ENCODE measurements around the gene BTLA.
"Not testable (repeated sequence)": the region's sequence is repeated elsewhere in the genome, so short reads cannot be mapped to it uniquely, and the experiment has no call there.

The BTLA gene

DNA sequence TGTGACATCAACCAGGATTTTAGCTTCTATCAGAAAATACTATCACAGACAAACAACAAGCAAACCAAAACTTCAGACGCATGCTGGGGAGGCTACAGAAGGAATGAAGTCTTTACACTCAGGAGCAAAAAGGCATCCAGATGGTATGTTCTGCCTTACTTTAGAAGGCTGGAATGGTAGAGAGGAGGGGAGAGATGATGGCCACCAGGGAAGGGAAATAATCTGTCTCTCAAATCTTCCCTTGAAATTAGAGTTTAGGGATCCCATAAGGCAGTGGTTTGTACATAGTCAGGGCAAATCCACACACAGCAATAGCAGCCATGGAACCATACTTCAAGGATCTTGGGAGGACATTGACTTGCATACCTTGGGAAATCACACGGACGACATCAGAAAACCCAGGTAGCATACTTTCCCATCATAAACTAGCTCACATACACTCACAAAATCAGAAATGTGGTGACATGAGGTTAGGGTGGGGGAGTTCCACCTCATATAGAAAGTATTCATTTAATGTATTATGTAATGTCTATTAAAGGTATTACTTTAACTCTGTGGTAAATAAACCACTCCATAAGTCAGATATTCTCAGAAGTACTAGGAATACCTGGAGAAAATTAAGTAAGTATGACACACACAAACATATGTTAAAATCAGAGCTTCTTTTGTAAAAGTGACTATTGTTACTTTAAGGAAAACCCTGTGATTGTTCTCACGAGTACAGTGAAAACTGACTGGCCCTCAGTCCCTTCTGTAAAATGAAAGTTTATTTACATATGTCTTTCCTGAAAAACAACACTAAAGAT lies 9.4 kb downstream of the BTLA start:
- DNase-seq, result no peak

DNA sequence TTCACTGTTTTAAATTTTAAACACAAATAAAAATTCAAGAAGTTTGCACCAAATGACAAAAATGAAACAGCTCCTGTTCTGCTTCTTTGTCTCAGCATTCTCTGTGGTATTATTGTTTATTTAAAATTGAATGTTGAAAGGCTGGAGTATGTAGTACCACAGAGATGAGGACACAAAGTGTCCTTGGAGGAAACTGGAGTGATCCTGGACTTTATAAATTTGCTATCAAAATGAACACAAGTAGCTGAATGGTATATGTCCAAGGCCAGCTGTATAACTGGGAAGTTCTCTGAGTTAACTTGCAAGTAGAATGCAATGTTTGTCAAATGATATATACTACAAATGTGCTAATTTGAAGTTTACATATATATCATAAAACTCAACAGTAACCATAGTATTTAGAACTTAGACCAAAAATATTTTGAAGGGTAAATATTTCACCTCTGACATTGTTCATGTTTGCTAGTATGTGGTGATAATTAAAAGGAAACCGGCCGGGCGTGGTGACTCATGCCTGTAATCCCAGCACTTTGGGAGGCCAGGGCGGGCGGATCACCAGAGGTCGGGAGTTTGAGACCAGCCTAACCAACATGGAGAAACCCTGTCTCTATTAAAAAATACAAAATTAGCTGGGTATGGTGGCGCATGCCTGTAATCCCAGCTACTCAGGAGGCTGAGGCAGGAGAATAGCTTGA lies 12.3 kb downstream of the BTLA start:
- no peak for DNase-seq

DNA sequence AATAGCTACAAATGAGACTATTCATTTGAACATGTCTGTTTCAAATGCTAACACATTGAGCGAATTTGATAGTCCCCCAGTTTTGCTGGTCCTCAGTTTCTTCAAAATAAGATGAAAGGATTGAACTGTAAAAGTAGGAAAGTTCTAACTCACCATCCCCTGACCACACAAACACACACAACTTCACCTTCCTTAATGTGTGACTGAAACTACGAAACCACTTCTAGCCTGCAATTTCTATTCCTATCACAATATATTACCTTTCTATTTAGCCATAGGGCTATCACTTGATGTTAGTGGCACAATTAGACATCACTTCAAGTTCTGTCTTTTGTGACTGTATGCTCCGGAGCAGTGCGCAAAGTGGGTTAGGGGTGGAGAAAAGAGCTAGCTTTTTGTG lies 14.9 kb downstream of the BTLA start:
- no peak for DNase-seq

DNA sequence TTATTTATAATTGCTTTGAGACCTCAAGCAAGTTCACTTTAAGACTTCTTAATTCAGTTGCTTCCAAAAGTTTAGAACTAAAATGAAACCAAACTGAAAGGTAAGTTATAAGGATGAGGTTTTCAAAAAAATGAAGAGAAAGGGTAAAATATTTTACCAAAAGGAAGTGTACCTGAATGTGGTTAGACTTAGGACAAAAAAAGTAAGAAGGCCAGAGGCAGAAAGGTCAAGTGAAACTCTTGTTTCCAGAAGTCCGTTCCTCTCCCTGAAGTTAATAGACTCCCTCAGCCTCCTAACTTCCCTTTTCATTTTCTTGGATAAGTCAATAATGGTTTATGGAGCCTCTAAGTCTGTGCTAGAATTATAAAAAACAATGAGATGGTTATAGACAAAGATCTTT lies 16.6 kb downstream of the BTLA start:
- DNase-seq, result no peak

DNA sequence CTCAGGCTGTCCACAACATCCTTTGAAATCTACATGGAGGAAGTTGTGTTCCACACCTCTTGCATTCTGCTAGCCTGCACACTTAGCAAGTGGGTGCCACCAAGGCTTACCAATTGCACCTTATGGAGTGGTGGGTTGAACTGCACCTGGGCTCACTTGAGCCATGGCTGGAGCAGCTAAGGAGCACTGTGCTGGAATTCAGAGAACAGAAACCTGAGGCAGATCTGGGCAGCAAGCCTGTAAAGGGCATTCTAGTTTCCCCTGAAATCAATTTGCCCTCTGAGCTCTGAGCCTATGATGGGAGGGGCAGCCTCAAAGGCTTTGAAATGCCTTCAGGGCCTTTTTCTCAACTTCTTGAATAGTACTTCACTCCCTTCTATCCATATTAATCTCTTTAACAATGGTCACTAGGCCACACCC lies 18.0 kb downstream of the BTLA start:
- DNase-seq, result no peak

DNA sequence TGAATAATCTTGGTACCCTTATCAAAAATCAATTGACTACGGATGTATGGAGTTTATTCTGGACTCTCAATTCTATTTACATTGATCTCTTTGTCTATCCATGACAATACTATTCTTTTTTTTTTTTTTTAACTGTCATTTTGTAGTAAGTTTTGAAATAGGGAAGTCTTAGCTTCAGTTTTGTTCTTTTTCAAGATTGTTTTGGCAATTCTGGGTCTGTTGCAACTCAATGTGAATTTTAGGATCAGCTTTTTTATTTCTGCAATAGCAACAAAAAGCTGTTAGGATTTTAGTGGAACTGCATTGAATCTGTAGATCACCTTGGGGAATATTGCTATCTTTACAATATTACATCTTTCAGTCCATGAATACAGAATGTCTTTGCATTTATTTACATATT lies 21.4 kb downstream of the BTLA start:
- DNase-seq, result no peak

DNA sequence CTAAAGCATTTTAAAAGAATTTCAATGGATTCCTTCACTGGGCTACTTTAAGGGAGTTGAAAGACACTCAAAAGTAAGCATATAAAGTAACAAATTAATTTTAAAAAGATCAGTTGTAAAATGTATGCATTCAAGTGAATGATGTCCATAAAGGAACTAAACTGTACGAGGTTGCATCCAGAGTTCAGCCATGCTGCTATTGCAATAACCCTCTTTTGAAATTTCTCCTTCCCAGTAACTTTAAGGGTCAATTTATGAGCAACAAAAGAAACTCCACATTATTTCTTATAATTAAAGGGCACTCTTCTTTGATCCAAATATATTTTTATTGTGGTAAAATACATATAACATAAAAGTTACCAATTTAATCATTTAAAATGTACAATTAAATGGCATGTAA lies 22.9 kb downstream of the BTLA start:
- DNase-seq, result no peak

DNA sequence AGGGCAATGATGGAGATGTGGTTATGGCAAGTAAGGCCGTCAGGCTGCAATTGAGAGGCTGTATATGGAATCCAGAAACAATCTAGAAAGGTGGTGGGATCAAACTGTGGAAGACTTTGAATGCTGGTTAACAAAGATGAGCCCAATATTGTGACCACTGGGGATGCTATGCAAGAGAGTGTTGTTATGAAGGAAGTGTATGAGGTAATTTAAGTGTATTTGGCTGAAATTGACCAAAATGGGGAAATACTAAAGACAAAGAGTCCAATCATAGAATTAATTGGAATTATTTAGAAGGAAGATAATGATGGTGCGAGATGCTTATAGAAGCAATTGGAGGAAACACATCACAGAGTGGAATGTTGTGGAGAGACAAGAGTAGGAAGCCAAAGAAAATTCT lies 24.5 kb downstream of the BTLA start:
- DNase-seq, result no peak

DNA sequence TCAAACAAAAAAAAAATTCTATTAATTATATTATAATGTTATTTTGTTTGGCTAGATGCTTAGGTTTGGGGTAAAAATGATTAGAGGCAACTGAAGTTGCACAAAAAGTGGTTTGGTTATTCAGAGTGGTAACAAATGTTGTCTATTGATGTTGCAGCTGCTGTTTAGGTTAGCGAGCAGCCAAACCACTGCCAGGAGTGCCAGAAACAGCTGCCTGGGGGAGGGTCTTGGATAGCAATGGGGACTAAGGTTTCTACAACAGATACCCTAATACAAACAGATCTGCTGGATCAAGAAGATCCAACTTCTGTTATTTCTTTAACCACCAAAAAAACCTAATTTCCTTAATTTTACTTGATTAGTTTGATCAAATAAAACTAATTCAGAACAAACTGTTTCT lies 26.6 kb downstream of the BTLA start:
- no peak for DNase-seq

DNA sequence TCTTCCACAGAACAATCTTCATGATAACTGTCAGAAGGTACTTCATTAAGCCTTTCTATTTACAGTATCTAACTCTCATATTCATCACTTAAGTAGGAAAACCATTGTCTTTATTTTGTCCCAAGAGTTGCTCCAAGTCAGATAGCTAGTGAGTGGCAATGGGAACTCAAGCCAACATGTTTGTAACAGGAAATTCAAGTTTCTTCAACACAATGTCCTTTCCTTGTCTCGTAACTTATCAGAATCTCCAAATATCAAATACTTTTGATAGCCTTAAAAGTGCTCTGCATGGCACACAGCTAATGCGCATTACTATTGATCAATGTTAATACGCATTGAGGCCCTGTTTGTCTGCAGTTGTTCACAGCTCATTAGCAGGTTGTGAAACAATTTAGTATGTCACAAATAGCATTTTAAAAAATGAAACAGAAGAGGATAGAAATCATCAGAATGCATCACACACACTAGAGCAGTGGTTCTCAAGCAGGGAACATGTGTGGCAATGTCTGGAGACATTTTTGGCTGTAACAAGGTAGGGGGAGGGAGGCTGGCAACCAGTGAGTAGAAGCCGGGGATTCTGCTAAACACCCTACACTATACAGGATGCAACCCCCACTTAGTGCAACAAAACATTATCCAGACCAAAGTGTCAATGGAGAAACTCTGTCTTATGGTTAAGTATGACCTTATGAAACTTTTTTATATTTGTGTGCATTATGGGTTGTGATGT lies 27.5 kb downstream of the BTLA start:
- no peak for DNase-seq

DNA sequence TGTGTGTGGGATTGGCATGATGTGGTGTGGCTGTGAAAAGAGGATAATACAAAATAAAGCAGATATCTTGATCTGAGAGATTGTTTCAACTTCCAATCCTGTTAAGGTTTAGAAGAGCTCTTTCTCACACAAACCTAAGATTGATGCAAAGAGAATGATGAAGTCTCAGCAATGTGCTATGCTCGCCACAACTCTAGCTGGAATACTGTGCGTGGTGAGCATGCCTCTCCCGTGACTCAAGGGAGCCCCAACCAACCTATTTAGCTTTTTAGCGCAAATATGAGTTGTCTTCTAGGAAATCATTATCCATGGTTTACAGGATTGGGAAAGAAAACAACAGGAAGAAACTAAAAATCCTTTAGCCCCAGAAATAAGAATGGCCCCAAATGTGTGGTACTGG lies 28.5 kb downstream of the BTLA start:
- DNase-seq, result no peak

DNA sequence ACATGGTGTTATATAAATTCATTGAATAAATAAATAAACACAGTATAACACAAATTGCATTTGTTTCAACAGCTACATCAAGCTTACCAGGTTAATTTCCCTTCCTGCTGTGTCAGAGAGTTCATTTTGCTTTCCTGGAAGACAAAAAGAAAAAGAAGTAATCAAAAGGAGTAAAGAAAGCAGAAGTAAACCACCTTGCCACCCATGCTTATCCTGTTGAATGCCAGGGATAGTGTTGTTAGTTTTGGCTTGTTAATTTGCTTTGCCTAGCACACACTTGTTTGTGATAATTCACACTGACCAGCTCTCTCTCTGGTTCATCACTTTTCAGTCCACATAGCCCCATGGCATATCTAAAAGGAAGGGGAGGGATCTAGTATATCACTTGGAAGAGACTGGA lies 29.6 kb downstream of the BTLA start:
- no peak for DNase-seq

DNA sequence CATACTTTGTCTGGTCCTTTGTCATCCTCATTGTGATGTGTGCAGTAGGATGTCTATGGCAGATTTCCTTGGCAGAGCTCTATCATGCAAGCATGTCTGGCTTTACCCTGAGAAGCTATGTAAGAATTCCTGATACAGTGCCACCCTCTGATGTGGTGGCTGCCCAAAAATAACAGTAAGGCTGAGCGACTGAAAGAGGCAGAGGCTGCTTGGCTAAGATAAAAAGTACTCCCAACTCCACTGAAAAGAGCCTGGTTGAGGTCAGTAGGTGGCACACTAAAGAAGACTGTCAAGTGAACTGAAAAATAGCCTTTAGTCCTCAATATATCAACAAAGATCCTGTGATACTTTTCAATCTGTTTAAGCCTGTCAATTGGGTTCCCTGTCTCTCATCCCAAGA lies 31.7 kb downstream of the BTLA start:
- DNase-seq, result no peak

DNA sequence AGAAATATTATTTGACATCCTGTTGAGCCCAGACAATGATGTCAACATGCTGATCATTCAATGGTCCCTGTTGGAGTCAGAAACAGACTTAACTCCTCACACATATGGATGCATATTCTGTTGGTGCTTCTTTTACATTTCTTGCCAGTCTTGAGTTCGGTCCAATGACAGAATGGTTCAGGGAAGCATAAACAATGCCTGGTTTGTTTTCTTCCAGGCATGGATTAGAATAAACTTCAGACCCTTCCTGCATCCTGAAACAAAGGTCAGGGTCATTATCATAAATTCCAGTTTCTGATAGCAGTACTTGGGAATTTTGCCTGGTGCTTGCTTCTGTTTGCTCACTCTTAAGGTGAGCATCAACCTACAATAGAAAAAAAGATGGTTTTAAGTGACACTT lies 33.3 kb downstream of the BTLA start:
- no peak for DNase-seq

DNA sequence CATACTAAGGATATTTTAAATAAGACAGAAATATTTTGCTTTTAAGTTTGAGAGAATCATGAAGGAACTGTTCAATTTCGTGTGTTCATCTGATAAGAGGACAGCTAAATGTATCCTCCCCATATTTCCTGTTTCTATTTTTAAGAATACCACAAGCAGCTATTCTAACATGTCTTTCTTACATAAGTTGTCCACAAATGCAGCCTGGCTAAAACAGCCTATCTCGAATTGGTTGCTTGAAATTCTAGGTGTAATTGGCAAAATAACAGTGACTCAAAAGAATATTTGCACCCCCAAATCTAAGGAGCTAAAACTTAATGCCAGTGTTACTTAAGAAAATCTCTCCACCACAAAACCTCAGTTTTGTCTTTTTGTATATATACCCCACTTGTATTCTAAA lies 35.0 kb downstream of the BTLA start:
- no peak for DNase-seq

DNA sequence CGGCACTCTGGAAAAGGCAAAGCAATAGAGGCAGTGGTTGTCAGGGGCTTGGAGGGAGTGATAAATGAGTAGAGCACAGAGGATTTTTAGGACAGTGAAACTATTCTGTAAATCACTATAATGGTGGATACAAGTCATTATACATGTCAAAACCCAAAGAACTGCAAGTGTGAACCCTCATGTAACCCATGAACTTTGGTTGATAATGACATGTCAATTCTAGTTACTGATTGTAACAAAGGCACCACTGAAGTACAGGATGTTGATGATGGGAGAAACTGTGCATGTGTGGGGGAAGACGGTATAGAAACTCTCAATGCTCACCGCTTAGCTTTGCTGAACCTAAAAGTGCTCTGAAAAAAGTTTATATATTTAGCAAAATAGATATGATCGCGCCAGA lies 36.0 kb downstream of the BTLA start:
- no peak for DNase-seq

DNA sequence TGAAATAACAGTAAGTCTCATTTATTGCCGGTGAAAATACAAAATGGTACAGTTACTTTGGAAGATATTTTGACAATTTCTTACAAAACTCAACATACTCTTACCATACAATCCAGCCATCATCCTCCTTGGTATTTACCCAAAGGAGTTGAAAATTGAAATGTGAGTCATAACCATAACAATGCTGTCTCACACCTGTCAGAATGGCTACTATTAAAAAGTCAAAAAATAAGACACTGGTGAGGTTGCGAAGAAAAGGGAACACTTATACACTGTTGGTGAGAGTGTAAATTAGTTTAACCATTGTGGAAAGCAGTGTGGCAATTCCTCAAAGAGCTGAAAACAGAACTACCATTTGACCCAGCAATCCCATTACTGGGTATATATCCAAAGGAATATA lies 37.5 kb downstream of the BTLA start:
- not testable (repeated sequence) for DNase-seq

DNA sequence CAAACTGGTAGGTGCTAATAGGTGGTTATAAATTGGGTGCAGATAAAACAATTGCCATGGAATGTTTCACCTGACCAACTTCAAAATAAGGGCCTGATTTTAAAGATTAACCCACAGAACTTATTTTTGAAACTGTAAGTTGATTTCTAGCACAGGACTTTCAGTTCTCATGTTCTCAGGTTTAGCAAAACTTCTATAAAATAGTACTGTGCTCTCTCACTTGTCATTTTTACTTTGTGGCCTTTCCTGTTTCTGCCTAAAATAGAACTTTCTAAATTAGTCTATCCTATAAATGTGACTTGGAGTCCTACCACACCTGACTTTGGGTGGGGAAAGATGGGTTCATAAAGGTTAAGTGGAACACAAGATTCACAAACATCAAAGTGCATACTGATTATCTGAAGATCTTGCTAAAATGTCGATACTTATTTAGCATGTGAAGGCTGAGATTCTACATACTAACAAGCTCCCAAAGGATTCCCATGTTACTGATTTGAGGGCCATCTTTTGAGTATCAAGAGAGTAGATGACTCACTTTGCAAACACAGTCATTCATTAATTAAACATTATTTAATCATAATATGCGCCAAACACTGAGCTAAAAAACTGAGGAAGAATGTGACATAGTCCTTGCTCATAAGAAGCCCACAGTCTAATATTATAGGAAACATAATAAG lies 38.6 kb downstream of the BTLA start:
- DNase-seq, result no peak

DNA sequence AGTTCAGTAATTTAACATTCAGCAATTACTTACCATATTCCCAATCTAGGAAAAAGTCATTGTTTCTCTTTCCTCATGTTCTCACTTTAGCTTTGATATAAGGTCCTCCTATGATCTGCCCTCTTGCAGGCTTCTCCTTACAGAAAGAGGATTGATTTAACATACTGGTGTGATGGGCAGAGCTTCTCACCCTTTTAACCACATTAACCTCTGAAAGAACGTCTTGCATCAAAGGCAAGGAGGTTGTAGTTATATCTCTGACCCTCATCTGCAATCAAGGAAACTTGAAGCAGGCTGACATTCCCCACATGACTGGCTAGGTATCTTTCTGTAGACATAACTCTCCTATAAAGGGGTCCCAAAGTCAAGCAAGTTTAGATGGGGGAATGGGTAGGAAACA lies 39.5 kb downstream of the BTLA start:
- no peak for DNase-seq

DNA sequence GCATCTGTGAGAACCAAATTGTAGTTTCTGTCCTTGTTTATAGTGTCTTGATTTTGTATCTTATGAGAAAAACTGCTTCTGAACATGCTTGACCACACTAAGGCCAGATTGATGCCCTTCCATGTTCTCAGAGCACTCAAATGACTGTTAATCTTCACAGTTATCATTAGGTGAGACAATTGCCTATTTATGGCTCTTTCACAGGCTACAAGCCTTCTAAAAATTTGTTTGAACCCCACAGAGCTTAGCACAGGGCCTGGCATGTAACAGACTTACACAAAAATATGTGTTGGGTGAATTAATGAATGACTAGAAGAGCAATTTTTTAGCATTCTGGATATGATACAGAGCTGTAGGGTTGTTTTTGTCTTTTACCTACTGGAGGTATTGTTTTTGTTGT lies 43.1 kb downstream of the BTLA start:
- DNase-seq, result no peak

DNA sequence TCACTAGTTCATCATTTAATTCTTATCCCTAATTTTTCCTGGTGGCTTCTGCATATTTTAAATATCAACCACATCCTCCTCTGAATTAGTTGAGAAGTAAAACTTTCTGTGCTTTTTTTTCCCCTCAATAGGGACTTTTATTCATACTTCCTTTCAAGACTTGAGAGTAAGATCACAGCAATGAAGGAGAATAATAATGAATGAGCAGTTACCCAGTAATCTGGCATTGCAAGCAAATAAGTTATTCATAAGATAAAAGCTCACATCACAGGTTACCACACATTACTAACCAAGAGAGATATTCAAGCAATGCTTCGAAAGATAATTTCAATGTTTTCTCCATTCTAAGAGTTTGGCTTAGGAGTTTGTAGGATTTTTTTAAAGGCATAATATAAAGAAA lies 50.3 kb downstream of the BTLA start:
- DNase-seq, result no peak

DNA sequence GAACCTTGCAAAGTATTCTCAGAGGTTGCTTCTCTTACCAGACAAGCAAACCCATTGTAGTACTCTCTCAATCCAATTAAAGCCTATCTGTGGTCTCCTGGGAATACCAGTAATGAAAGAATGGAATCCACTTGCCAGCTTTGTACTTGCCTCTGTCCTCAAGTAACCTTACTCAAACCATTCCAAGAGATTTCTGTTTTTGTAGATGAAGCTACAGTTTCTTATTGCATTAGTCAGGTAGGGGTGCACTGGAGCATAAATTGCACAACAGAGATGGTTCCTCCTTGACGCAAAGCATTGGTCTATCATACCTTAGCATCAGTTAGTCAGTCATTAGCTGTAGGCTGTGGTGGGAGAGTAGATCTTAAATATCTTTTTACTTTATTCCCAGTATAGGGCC lies 52.9 kb downstream of the BTLA start:
- no peak for DNase-seq

DNA sequence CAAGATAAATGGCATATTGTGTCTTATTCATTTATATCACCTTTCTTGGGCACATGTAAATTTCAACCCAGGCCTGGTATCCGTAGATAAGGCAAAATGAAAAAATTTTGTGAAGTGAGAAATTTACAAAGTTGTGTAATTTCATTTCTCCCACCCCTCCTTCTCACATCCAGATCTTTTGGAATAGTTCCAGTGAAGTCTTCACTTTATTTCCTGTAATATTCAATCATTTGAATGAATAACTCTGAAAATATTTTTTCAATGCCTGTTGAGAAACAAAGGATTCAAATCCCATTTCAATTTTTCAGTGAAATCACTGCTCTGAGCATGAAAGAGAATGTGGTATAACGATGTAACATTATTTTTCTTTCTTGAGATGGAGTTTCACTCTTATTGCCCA lies 53.4 kb downstream of the BTLA start:
- DNase-seq, result no peak

Data from NCI-H1417 treated with DMSO at 0.1 percent for 48 hours (cell line).